MM.1S (cell line): ENCODE results near the gene ADAMTS12.

ENCODE experiments used
- EZH2 ChIP-seq: fragments of 300-600 bp; sonication (generic); optimal IDR thresholded peaks from 2 replicates; pipeline ENCODE3; 2017; ENCODE audit warnings: low read depth, mild to moderate bottlenecking, antibody characterized with exemption, low read length, mixed read lengths
- EZH2phosphoT487 ChIP-seq: fragments of 300-600 bp; sonication (generic); IDR thresholded peaks from 2 replicates; pipeline ENCODE4 v1.6.1; 2018; ENCODE audit warnings: antibody characterized with exemption, low read length
- TF ChIP-seq, protein P1 (sequence below): fragments of 300-600 bp; sonication (generic); IDR thresholded peaks from 2 replicates; pipeline ENCODE4 v1.5.1; 2016; ENCODE audit warnings: antibody characterized with exemption, low read length, mixed read lengths

DNA sequence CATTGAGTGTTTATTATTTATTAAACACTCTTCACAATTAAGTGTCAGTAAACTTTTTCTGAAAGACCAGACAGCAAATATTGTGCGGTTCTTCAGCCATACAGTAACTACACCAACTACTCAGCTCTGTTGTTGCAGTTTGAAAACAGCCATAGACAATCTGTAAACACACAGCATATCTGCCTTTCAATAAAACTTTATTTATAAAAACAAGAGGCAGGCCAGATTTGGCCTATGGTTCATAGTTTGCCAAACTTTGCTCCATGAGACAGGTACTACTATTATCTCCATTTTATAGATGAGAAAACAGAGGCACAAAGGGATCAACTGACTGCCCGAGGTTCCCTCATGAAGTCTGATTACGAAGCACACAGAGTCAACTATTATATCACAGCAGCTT is 11.5 kb downstream of the ADAMTS12 start:
- TF ChIP-seq, protein P1, sequence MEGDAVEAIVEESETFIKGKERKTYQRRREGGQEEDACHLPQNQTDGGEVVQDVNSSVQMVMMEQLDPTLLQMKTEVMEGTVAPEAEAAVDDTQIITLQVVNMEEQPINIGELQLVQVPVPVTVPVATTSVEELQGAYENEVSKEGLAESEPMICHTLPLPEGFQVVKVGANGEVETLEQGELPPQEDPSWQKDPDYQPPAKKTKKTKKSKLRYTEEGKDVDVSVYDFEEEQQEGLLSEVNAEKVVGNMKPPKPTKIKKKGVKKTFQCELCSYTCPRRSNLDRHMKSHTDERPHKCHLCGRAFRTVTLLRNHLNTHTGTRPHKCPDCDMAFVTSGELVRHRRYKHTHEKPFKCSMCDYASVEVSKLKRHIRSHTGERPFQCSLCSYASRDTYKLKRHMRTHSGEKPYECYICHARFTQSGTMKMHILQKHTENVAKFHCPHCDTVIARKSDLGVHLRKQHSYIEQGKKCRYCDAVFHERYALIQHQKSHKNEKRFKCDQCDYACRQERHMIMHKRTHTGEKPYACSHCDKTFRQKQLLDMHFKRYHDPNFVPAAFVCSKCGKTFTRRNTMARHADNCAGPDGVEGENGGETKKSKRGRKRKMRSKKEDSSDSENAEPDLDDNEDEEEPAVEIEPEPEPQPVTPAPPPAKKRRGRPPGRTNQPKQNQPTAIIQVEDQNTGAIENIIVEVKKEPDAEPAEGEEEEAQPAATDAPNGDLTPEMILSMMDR, result no peak
- TF ChIP-seq EZH2, result no peak
- no peak for TF ChIP-seq EZH2phosphoT487
